T-cell (primary cell): ENCODE measurements around the gene PCDHB10. TPM values are rescaled to one million over a fixed set of nuclear protein-coding genes. Genes with fewer than 3 reads are reported as not detected.

Source experiments
- total RNA-seq, 35 experiments: library from RNA in 6 of 35; stranded (reverse) in 6 of 35; fragments of 120-200 nt in 1 of 35; gene quantifications; one replicate each; pipeline versions ENCODE4 v1.2.1 to v1.2.4 and lab custom pipeline; 2013 to 2026

The PCDHB10 gene
- total RNA-seq, 5 donors from 2014 or later (not counting 1 experiment from before 2014, with no cell fraction given): not detected

Other genes starting within 250 kb of the PCDHB10 start
- under 1 TPM in 1 of 5 donors, not detected in 4; 0.03 TPM for gene PCDHAC2, start 225.9 kb upstream of the PCDHB10 start, total RNA-seq
- gene PCDHB1, start 141.0 kb upstream of the PCDHB10 start, total RNA-seq: not detected
- gene PCDHB2, start 97.7 kb upstream of the PCDHB10 start, total RNA-seq: 1 to 10 TPM in 1 of 5 donors, under 1 TPM in 1, not detected in 3; 0.09 to 1.4 TPM
- gene PCDHB3, start 91.9 kb upstream of the PCDHB10 start, total RNA-seq: 1 to 10 TPM in 1 of 5 donors, not detected in 4; 1.2 TPM
- gene PCDHB4, start 70.5 kb upstream of the PCDHB10 start, total RNA-seq: not detected
- under 1 TPM in 3 of 5 donors, not detected in 2; 0.09 to 0.32 (median 0.30) TPM for gene PCDHB5, start 57.1 kb upstream of the PCDHB10 start, total RNA-seq
- not detected for gene PCDHB6, start 42.3 kb upstream of the PCDHB10 start, total RNA-seq
- not detected for gene PCDHB7, start 19.7 kb upstream of the PCDHB10 start, total RNA-seq
- gene PCDHB8, start 14.6 kb upstream of the PCDHB10 start, total RNA-seq: not detected
- not detected for gene PCDHB16, start 10.0 kb upstream of the PCDHB10 start, total RNA-seq
- under 1 TPM in 3 of 5 donors, not detected in 2; 0.09 to 0.26 (median 0.23) TPM for gene PCDHB9, start 5.2 kb upstream of the PCDHB10 start, total RNA-seq
- not detected for gene PCDHB11, start 7.3 kb downstream of the PCDHB10 start, total RNA-seq
- not detected for gene PCDHB12, start 16.4 kb downstream of the PCDHB10 start, total RNA-seq
- gene PCDHB13, start 21.6 kb downstream of the PCDHB10 start, total RNA-seq: under 1 TPM in 1 of 5 donors, not detected in 4; 0.06 TPM
- under 1 TPM in 1 of 5 donors, not detected in 4; 0.12 TPM for gene PCDHB14, start 31.0 kb downstream of the PCDHB10 start, total RNA-seq
- gene PCDHB15, start 53.0 kb downstream of the PCDHB10 start, total RNA-seq: under 1 TPM in 2 of 5 donors, not detected in 3; 0.12 to 0.16 TPM
- gene SLC25A2, start 111.7 kb downstream of the PCDHB10 start, total RNA-seq: 1 to 10 TPM in 2 of 5 donors, under 1 TPM in 2, not detected in 1; 0.49 to 2.0 (median 0.97) TPM
- gene TAF7, start 128.4 kb downstream of the PCDHB10 start, total RNA-seq: 100 to 1,000 TPM in 3 of 5 donors, 10 to 100 TPM in 2; 83.7 to 103 (median 101) TPM
- gene PCDHGA1, start 138.2 kb downstream of the PCDHB10 start, total RNA-seq: under 1 TPM in 4 of 5 donors, not detected in 1; 0.16 to 0.38 (median 0.31) TPM
- under 1 TPM in 2 of 5 donors, not detected in 3; 0.13 to 0.15 TPM for gene PCDHGA2, start 146.4 kb downstream of the PCDHB10 start, total RNA-seq
- gene PCDHGA3, start 151.5 kb downstream of the PCDHB10 start, total RNA-seq: under 1 TPM in 2 of 5 donors, not detected in 3; 0.09 to 0.20 TPM
- under 1 TPM in 2 of 5 donors, not detected in 3; 0.13 to 0.19 TPM for gene PCDHGB1, start 157.7 kb downstream of the PCDHB10 start, total RNA-seq
- under 1 TPM in 4 of 5 donors, not detected in 1; 0.18 to 0.37 (median 0.28) TPM for gene PCDHGA4, start 162.7 kb downstream of the PCDHB10 start, total RNA-seq
- under 1 TPM; 0.16 to 0.62 (median 0.47) TPM for gene PCDHGB2, start 167.6 kb downstream of the PCDHB10 start, total RNA-seq
- under 1 TPM in 3 of 5 donors, not detected in 2; 0.06 to 0.43 (median 0.41) TPM for gene PCDHGA5, start 171.8 kb downstream of the PCDHB10 start, total RNA-seq
- gene PCDHGB3, start 177.9 kb downstream of the PCDHB10 start, total RNA-seq: under 1 TPM; 0.20 to 0.85 (median 0.41) TPM
- gene PCDHGA6, start 181.5 kb downstream of the PCDHB10 start, total RNA-seq: under 1 TPM; 0.19 to 0.64 (median 0.28) TPM
- under 1 TPM; 0.16 to 0.53 (median 0.21) TPM for gene PCDHGA7, start 190.4 kb downstream of the PCDHB10 start, total RNA-seq
- gene PCDHGB4, start 195.3 kb downstream of the PCDHB10 start, total RNA-seq: under 1 TPM; 0.09 to 0.29 (median 0.19) TPM
- under 1 TPM in 3 of 5 donors, not detected in 2; 0.05 to 0.13 (median 0.09) TPM for gene PCDHGA8, start 200.3 kb downstream of the PCDHB10 start, total RNA-seq
- under 1 TPM; 0.26 to 0.96 (median 0.39) TPM for gene PCDHGB5, start 205.6 kb downstream of the PCDHB10 start, total RNA-seq
- gene PCDHGA9, start 210.4 kb downstream of the PCDHB10 start, total RNA-seq: under 1 TPM in 4 of 5 donors, not detected in 1; 0.14 to 0.26 (median 0.19) TPM
- gene PCDHGB6, start 215.7 kb downstream of the PCDHB10 start, total RNA-seq: under 1 TPM in 4 of 5 donors, not detected in 1; 0.19 to 0.59 (median 0.37) TPM
- gene PCDHGA10, start 220.6 kb downstream of the PCDHB10 start, total RNA-seq: under 1 TPM; 0.10 to 0.53 (median 0.32) TPM
- under 1 TPM; 0.16 to 0.33 (median 0.22) TPM for gene PCDHGB7, start 225.3 kb downstream of the PCDHB10 start, total RNA-seq
- under 1 TPM in 4 of 5 donors, not detected in 1; 0.06 to 0.44 (median 0.11) TPM for gene PCDHGA11, start 228.7 kb downstream of the PCDHB10 start, total RNA-seq
- under 1 TPM in 4 of 5 donors, not detected in 1; 0.09 to 0.53 (median 0.22) TPM for gene PCDHGA12, start 238.2 kb downstream of the PCDHB10 start, total RNA-seq